Peyer's patch (tissue), 4 donors: ENCODE results near the gene UGCG. TPM values are rescaled to one million over a fixed set of nuclear protein-coding genes. Genes with fewer than 3 reads are reported as not detected.

ENCODE experiments used
- DNase-seq, 3 donors: peaks; one replicate each; pipeline ENCODE4 v3.0.0-alpha.2; 2017 to 2019
- H3K27ac ChIP-seq, 4 donors: fragments of 200-600 bp; sonication (generic); one replicate each; pipeline ENCODE4 v1.5.1; 2016 to 2019
- H3K27me3 ChIP-seq, 2 donors: fragments of 200-600 bp; sonication (generic); one replicate each; pipeline ENCODE4 v1.5.1; 2019
- H3K36me3 ChIP-seq, 3 donors: fragments of 200-600 bp; sonication (generic); one replicate each; pipeline ENCODE4 v1.5.1; 2016 to 2019
- H3K4me1 ChIP-seq, 4 donors: fragments of 200-600 bp; sonication (generic); one replicate each; pipeline ENCODE4 v1.5.1; 2016 to 2019
- H3K4me3 ChIP-seq, 4 donors: fragments of 200-600 bp; sonication (generic); 1 replicate in 3 of 4; 2 replicates in 1 of 4; pipeline ENCODE4 v1.5.1; 2016 to 2019; ENCODE audit warnings: mild to moderate bottlenecking in 1 of 4
- H3K9me3 ChIP-seq, 4 donors: fragments of 200-600 bp; sonication (generic); one replicate each; pipeline ENCODE4 v1.5.1; 2016 to 2019; ENCODE audit warnings: mild to moderate bottlenecking in 1 of 4
- POLR2A ChIP-seq, 2 donors: fragments of 450-650 bp; IDR thresholded peaks; one replicate each; pipeline ENCODE4 v1.5.1; 2017; ENCODE audit warnings: antibody characterized with exemption in 2 of 2, mild to moderate bottlenecking in 2 of 2, moderate library complexity in 2 of 2
- total RNA-seq, 4 donors: library from RNA; depleted of rRNA; stranded (reverse); fragments of >200 nt; gene quantifications; one replicate each; pipeline ENCODE4 v1.1.0, GENCODE V29; 2016
- TF ChIP-seq, protein P1 (sequence below), 6 experiments: fragments of 450-650 bp in 4 of 6; fragments of 200-600 bp in 2 of 6; sonication (generic) in 1 of 6; IDR thresholded peaks; one replicate each; pipeline ENCODE4 v1.5.1; 2017 to 2019; ENCODE audit warnings: antibody characterized with exemption in 6 of 6, mild to moderate bottlenecking in 3 of 6, moderate library complexity in 1 of 6

UGCG gene
- total RNA-seq, 4 donors from 2014 or later, result 35.6 to 68.5 (median 61.4) TPM

DNA sequence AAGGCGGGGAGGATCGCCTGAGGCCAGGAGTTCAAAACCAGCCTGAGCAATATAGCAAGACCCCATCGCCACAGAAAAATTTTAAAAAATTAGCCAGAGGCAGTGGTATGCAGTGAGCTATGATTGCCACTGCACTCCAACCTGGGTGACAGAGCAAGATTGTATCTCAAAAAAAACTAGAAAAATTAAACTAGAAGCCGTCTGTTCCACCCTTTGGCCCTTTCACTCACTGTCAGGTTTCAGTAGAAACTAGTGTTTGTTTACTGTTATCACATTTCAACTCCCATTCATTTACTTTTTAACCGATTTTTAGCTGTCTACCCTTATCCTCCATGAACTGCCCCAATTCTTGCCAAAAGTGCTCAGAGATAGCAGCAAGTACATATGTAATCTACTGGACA, 8.3 kb downstream of the UGCG start:
- Histone ChIP-seq H3K27ac (no peak overlapping the region), H3K9me3 (no peaks in the 10 kb centered on the region), H3K27me3 (no peaks in the 10 kb centered on the region), H3K4me3 (no peak overlapping the region), H3K36me3 (no peaks in the 10 kb centered on the region), H3K4me1 (peaks cover 14 to 60% (median 28%) of the 10 kb centered on the region in 4 donors)
- no peak for TF ChIP-seq POLR2A (IDR thresholded peaks at IDR 0.05)
- TF ChIP-seq, protein P1, sequence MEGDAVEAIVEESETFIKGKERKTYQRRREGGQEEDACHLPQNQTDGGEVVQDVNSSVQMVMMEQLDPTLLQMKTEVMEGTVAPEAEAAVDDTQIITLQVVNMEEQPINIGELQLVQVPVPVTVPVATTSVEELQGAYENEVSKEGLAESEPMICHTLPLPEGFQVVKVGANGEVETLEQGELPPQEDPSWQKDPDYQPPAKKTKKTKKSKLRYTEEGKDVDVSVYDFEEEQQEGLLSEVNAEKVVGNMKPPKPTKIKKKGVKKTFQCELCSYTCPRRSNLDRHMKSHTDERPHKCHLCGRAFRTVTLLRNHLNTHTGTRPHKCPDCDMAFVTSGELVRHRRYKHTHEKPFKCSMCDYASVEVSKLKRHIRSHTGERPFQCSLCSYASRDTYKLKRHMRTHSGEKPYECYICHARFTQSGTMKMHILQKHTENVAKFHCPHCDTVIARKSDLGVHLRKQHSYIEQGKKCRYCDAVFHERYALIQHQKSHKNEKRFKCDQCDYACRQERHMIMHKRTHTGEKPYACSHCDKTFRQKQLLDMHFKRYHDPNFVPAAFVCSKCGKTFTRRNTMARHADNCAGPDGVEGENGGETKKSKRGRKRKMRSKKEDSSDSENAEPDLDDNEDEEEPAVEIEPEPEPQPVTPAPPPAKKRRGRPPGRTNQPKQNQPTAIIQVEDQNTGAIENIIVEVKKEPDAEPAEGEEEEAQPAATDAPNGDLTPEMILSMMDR (IDR thresholded peaks at IDR 0.05), result no peak
- no peak for DNase-seq

DNA sequence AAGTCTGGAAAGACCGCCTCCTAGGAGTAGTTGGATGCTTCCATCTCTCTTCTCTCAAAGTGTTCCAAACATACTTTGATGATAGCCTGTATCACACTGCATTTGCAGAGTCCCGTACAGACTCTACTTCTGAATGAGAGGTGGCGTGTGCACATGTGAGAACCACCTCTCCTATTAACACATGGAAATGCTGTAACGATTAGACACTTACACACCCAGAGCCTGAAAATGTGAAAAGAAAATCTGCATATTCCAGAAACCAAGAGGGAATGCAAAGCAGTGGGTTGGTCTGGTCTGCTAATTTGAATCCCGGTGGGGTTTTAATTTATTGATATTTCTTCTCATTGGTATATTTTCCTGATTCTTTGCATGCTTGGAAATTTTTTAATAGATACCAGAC, 10.5 kb downstream of the UGCG start:
- H3K4me1 ChIP-seq, result peaks cover 3 to 48% (median 24%) of the 10 kb centered on the region in 4 donors
- H3K27ac ChIP-seq, result peak overlapping the region in 1 of 4 donors; percentile 59
- H3K36me3 ChIP-seq, result no peaks in the 10 kb centered on the region
- DNase-seq, result no peak
- no peaks in the 10 kb centered on the region for H3K27me3 ChIP-seq
- no peak overlapping the region for H3K4me3 ChIP-seq
- TF ChIP-seq POLR2A (IDR thresholded peaks at IDR 0.05), result no peak
- TF ChIP-seq, protein P1 (IDR thresholded peaks at IDR 0.05), result no peak
- no peaks in the 10 kb centered on the region for H3K9me3 ChIP-seq

GRCh38 chr9:111909444-111909843, 12.8 kb downstream of the UGCG start:
- Histone ChIP-seq H3K4me1 (peaks cover 3 to 41% (median 17%) of the 10 kb centered on the region in 4 donors), H3K27ac (peak overlapping the region in 1 of 4 donors; percentile 59), H3K27me3 (no peaks in the 10 kb centered on the region), H3K9me3 (no peaks in the 10 kb centered on the region), H3K36me3 (no peaks in the 10 kb centered on the region), H3K4me3 (no peak overlapping the region)
- DNase-seq, result peak in 1 of 3 donors; percentile 35
- TF ChIP-seq, protein P1 (IDR thresholded peaks at IDR 0.05), result no peak
- TF ChIP-seq POLR2A (IDR thresholded peaks at IDR 0.05), result no peak

GRCh38 chr9:111910428-111910827, 13.8 kb downstream of the UGCG start:
- no peak for DNase-seq
- no peaks in the 10 kb centered on the region for H3K9me3 ChIP-seq
- H3K4me1 ChIP-seq, result peaks cover 3 to 49% (median 19%) of the 10 kb centered on the region in 4 donors
- H3K27ac ChIP-seq, result peak overlapping the region in 1 of 4 donors; percentile 59
- no peaks in the 10 kb centered on the region for H3K36me3 ChIP-seq
- TF ChIP-seq, protein P1 (IDR thresholded peaks at IDR 0.05), result no peak
- no peak for TF ChIP-seq POLR2A (IDR thresholded peaks at IDR 0.05)
- H3K27me3 ChIP-seq, result no peaks in the 10 kb centered on the region
- no peak overlapping the region for H3K4me3 ChIP-seq

DNA sequence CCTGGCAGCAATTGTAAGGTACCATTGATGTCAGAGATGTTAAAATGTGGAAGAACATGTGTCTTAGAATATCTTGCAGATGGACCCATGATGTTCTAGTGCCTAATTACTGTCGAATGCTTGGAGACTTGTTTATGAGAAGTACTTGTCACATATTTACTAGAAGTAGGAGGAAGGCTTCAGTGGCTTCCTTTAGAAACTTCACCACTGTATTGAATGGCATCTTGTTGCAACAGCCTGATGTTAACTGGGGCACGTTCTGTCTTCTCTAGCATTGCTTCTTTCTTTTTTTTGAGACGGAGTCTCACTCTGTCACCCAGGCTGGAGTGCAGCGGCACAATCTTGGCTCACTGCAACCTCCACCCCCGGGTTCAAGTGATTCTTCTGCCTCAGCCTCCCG, 16.5 kb downstream of the UGCG start:
- H3K9me3 ChIP-seq, result no peaks in the 10 kb centered on the region
- peaks cover 0 to 46% (median 20%) of the 10 kb centered on the region in 4 donors for H3K4me1 ChIP-seq
- DNase-seq, result no peak
- H3K27me3 ChIP-seq, result no peaks in the 10 kb centered on the region
- TF ChIP-seq, protein P1 (IDR thresholded peaks at IDR 0.05), result no peak
- no peak for TF ChIP-seq POLR2A (IDR thresholded peaks at IDR 0.05)
- H3K36me3 ChIP-seq, result peaks cover 0 to 5% (median 0%) of the 10 kb centered on the region in 3 donors
- H3K27ac ChIP-seq, result peak overlapping the region in 1 of 4 donors; percentile 39
- H3K4me3 ChIP-seq, result no peak overlapping the region
